ENCODE data around the gene DTNB.
A peak's percentile ranks its signal among the peaks of the same experiment; 100 is the strongest.

- TF ChIP-seq CTCF (IDR thresholded peaks at IDR 0.05) (peak; percentile 96), EZH2 (IDR thresholded peaks at IDR 0.05; ENCODE audit: borderline replicate concordance, insufficient read depth, low read depth, low read length, poor library complexity, severe bottlenecking) (no peak)
Observed at GRCh38 chr2:25342372-25343186, 330.8 kb downstream of the DTNB start.

All from B cell (primary cell).